HG02798 (cell line): ENCODE results near the gene TM4SF4.
"Not testable (repeated sequence)": the region's sequence is repeated elsewhere in the genome, so short reads cannot be mapped to it uniquely, and the experiment has no call there.

Experiments used
- ATAC-seq: cut with Tn5 transposase; IDR thresholded peaks from one replicate; pipeline ENCODE4 v1.9.1; 2021; ENCODE audit warnings: mild to moderate bottlenecking; ENCODE audit not compliant: unreplicated experiment, poor library complexity

TM4SF4 gene, protein sequence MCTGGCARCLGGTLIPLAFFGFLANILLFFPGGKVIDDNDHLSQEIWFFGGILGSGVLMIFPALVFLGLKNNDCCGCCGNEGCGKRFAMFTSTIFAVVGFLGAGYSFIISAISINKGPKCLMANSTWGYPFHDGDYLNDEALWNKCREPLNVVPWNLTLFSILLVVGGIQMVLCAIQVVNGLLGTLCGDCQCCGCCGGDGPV

DNA sequence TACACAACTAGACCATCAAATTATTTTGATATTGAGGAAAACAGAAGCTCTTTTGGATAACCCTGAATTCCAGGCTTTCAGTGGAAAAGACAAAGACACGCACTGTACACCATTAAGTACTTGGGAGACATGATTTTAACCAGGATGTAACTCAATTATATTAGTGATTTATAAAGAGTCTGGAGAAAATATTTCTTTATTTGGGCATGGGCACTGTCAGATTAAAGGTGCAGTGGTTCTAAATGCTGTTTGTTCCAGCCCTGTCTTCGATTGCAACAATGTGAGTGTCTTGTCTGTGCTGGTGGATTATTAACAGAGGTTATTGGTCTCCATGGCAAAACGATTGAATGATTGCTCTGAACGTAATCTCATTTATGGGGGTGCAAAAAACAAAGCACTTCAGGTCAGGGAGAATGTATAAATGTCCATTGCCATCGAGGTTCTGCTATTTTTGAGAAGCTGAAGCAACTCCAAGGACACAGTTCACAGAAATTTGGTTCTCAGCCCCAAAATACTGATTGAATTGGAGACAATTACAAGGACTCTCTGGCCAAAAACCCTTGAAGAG is at the start of gene TM4SF4:
Gene TM4SF4, plus strand, starts transcription at position 448 of the 568 bp plus-strand sequence. CDS start 181 bp downstream, outside the sequence.
- no peak for ATAC-seq

DNA sequence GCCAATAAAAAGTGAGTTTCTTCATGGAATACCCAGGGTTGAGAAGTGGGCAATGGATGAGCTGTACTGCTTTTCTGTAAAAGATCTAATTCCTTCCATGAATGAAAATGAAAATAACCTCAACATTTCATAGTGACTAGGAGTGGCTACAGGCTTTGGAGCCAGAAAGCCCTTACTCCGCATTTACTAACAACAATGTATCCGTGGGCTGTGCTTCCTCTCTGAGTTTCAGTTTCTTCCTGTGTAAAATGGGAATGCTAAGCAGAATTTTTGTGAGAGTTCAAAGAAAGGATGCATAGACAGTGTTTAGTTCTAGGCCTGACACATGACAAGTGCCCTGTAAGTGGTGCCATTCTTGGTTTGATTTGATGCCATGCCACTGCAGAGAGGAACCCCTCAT is 49.6 kb upstream of the TM4SF4 start:
- no peak for ATAC-seq

DNA sequence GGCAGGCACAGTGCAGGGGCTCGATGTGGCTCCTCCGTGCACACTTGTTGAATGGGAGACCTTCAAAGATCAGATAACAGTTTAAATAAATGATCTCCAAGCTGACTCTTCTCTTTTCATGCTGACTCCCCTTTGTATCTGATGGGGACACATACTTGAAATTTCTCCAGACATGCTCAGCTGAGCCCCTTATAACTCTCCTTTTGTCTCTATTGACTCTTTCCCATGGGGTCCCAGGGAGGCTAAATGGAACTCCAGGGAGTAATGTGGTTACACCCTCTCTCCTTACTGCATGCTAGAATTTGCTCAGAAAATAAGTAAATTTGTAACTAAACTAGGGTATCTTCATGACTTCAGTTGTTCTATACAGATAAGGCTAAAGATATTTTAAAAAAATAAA is 48.2 kb upstream of the TM4SF4 start:
- no peak for ATAC-seq

DNA sequence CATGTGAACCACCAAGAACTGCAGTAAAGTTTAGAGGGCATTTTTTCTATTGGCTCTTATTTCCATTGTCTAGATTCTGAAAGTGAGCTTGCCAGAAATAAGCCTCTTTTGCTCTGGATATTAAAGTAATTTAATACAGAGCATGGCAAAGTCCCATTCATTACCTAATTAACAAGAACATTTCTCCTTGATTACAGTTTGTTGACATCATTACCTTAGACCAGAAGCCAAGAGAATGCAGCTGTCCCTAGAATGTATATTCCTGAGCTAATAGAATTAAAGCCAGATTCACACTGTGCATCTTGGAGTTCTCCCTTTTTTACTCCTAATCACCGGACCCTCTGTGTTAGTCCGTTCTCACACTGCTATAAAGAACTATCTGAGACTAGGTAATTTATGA is 46.4 kb upstream of the TM4SF4 start:
- ATAC-seq, result no peak

DNA sequence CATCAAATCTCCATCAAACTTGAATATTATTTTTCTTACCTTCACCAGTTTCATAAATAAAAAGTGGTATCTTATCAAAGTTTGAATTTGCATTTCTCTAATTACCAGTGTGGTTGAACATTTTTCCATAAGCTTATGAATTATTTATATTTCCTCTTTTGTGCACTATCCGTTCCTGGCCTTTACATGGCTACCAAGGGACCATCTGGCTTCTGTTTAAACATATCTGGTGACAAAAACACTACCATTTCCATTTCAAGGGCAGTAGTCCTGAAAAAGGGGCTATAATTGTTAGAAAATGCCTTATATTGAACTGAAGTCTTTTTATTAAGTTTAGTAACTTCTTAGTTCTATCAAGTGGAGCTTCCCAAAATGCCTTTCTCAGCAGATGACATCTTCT is 44.3 kb upstream of the TM4SF4 start:
- ATAC-seq, result no peak

DNA sequence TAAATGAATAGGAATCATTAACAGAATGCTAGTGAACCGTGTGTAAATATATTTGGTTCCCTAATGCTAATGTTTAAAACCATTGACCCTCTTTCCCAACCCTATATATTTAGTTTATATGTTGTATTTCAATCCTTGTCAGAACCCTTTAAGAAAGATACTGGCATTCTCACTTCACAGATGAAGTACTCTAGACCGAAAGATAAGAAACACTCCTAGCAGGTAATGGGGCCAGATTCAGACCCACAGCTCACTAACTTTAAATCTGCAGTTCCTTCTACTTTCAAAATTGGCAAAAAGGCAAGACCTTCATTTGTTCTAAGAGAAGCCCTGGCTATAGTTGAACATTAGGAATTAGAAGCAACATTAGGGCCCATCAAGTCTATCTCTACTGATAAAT is 42.3 kb upstream of the TM4SF4 start:
- ATAC-seq, result no peak

DNA sequence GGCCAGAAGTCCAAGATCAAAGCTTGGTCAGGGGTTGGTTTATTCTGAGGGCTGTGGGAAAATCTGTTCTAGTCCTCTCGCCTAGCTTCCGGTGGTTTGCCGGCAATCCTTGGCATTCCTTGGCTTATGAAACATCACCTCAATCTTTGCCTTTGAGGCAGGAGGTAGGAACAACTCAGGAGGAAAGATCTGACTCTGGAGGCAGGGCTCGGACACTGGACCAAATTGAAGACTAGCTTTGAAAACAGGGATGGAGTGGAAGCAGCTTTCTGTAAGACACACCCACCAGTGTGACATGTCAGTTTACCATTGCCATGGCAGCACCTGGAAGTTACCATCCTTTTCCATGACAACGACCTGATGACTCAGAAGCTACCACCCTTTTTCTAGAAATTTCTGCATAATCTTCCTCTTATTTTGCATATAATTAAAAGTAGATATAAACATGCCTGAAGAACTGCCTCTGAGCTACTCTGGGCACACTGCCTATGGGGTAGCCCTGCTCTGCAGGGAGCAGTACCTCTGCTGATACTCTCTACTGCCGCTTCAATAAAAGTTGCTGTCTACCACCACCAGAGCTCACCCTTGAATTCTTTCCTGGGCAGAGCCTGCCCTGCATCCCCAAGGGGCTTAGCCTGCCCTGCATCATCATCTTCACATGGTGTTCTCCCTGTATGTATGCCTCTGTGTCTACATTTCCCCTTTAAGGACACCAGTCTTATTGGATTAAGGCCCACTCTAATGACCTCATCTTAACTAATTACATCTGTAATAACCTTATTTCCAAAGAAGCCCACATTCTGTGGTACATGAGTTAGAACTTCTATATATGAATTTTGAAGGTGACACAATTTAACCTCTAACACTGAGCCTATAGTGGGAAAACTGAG is 38.3 kb upstream of the TM4SF4 start:
- no peak for ATAC-seq

DNA sequence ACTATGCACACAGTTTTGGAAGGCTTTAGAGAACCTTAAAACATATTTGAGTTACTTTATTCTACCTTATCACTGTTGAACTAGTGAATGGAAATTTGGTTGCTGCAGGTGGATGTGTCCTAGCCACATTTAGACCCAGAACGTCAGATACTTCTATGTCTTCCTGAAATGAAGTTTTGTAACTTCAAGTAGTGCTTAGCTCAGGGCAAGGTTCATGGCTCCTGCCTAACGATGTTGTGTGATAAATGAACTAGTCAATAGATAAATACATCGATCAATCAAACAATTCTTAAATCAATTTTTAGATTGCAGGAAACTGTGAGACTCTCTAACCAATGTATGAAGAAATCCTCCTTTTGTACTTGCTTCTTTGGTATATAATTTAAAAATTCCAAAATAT is 37.2 kb upstream of the TM4SF4 start:
- ATAC-seq, result no peak

DNA sequence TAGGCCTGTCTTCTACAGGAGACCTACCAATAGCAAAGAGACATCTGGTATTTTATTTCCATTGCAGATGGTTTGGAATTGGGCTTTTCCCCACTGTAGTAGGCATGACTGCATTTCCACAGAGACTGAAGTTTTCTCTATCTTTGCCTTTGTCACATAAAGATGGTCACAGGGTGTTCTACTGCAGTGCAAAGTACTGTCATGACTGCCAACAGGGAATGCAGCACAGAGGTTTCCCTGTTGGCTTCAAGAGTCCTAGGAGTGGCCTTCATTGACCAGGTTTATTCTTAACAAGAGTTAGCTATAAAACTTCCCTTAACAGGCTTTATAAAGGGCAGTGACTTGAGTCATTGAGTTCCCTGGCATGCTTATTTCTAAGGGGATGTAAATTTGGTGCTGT is 36.8 kb upstream of the TM4SF4 start:
- no peak for ATAC-seq

DNA sequence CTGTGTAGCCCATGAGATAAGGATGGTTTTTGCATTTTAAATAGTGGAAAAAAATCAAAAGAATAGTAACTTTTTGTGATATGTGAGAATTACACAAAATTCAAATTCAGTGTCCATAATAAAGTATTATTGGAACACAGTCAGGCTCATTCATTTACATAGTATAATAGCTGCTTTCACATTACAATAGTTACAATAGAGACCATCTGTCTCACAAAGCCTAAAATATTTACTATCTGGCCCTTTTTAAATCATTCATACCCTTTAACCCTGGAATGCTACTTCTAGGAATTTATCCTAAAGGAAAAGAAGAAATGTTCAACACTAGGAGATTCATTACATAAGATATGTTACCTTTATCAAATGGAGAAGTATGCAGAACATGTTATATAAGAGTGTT is 35.5 kb upstream of the TM4SF4 start:
- no peak for ATAC-seq

DNA sequence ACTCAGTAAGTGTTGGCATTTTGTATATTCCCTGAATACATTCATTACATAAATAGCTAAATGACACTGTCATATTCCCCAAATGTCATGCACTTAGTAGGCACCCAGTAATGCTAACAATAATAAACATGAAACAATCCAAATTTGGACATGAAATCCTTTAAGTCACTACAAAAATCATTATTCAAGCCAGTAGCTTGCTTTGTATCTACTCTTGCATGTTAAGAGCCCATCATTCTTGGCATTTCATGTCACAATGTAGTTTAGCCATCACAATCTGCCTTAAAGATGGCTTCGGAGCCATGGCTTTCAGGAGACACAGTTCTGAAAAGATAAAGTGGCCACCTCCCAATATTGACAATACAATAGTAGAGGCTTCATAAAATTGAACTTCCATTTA is 32.9 kb upstream of the TM4SF4 start:
- ATAC-seq, result no peak

DNA sequence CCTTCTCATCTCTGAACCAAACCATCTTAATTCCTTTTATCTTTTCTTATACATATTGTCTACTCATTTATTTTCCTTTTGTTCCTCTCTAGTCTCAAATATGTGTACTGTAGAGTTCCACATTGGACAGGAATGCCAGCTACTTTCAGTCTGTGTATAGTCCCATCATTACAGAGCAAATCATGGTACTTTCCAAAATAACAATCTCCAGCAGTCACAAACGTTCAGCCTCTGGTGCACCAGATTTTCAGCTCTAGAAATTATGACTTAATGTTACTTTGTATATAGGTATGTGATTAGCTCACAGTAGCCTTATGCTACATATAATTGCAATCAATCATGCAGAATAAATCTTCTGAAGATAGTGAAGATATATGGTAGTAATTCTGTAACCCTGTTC is 32.5 kb upstream of the TM4SF4 start:
- ATAC-seq, result no peak

DNA sequence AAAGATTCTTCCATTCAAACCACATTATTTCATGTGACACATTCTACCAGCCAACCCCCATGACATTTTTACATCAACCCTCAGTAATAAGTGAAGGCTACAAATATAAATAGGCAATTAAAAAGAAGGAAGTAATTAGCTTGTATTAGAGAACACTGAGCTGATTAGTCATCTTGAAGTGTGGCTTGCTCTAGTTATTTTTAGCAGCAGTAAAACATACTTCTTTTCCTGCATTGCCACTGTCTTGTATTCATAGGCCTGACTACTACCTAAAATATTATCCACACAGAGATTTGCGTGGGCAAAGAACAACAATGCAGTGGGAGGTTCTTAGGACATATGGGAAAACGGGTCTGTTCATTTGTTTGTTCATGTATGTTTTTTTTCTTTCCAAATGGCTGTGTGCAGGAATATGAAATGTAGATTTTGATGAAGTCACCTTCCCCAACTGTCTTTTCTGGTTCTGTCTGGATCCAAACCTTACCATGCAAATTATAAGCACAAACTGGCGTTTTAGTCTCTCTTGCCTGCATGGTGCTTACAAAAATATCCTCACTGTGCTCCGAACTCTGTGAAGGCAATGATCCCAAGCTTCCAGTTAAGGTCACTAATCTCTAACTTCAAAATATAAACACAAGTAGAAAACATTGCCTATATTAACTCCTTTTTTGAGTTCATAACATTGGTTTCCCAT is 31.5 kb upstream of the TM4SF4 start:
- no peak for ATAC-seq

DNA sequence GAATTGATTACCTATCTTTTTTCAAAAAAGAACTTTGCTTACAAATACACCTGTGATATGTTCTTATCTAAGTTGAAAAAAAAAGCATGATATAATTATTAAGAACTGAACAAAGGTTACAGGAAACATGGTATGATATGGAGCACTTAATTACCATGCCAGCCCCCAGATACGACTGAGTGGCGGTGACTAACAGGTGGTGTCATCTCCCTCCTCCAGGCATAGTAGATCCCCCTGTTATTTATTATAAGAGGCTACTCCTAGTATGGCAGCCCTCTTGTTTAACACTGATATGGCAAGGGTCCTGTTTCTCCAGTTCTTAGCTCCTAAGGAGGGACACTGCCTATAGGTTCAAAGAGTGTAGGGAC is 31.0 kb upstream of the TM4SF4 start:
- ATAC-seq, result no peak

DNA sequence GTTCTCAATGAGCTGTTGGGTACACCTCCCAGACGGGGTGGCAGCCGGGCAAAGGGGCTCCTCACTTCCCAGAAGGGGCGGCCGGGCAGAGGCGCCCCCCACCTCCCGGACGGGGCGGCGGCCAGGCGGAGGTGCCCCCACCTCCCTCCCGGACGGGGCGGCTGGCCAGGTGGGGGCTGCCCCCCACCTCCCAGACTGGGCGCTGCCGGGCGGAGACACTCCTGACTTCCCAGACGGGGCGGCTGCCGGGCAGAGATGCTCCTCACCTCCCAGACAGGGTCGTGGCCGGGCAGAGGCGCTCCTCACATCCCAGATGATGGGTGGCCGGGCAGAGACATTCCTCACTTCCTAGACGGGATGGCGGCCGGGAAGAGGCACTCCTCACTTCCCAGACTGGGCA is 29.6 kb upstream of the TM4SF4 start:
- not testable (repeated sequence) for ATAC-seq

DNA sequence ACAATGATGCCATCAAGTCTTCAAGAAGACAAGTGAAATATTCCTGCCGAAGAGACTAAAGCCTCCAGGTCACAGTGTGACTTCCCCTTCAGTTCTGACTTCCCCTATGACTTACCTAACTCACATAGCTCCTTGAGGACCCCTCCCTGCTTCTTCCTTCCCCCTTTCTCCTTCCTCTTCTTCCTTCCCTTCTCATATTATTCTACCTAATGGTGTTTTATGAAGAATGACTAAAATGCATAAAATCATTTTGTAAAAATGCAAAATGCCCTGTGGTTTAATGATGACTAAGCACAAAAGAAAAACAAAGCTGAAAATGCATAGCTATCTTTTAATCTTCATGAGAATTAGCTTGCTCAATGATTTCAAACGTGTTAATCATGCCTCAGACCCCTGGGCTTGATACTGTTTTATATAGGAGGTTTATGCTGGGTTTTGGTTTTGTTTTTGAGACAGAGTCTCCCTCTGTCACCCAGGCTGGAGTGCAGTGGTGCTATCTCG is 26.1 kb upstream of the TM4SF4 start:
- ATAC-seq, result no peak

DNA sequence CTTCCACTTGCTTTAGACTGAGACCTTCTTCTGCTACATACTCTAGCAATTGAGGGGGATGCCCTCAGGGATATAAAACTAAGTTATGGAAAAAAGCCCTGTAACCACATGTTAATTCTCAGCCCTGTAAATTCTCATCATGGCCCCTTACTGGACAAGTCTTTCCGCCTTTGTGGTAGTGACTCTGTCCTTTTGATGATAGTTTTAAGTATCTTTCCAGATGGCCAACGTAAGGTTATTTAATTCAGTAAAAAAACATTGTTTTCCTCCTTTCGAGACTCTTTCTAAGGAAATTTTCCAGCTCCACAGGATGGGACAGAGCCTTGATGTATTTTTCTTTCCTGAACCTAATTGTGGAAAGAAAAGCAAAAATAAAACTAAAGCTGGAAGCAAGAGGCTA is 25.3 kb upstream of the TM4SF4 start:
- no peak for ATAC-seq

DNA sequence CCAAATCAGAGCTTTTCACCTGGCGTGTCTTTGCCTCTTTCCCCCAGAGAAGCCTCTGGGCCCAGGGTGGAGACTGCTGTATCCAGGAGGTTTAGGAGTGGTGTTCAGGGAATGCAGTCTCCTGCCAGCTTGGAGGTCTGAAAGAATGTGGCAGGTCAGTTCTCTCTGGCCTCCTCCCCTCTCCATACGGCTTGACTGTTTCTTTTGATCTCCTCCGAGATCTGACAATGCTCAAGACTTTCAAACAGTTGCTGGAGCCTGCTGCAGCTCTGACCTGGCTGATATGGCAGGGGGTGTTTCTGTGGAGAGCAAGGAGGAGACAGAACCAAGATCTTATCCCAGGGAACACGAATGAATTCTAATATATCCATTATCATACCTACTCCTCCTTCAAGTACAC is 24.7 kb upstream of the TM4SF4 start:
- no peak for ATAC-seq

DNA sequence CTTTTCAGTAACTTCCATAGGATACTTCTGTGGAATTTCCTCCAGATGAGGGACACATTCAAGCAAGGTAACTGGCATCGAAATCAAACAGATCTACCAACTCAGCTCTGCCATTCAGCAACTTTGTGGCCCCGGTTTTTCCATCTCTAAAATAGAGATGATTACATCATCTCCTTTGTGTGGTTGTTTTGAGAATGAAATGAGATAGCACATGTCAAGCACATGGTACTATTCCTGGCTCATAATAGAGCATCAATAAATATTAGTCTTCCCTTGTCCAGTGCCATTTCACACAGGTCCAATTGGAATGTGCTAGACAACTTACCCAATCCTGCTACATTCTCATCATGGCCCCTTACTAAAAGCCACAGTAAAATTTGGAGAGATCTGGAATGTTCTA is 24.2 kb upstream of the TM4SF4 start:
- no peak for ATAC-seq

DNA sequence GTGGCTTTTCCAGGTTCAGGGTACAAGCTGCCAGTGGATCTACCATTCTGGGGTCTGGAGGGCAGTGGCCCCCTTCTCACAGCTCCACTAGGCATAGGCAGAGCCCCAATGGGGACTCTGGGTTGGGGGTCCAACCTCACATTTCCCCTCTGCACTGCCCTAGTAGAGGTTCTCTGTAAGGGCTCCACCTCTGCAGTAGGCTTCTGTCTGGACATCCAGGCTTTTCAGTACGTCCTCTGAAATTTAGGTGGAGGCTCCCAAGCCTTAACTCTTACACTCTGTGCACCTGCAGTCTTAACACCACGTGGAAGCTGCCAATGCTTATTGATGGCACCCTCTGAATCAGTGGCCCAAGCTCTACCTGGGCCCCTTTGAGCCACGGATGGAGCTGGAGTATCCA is 22.5 kb upstream of the TM4SF4 start:
- no peak for ATAC-seq
